HepG2 (cell line): ENCODE measurements around the gene HBA1. TPM values are rescaled to one million over a fixed set of nuclear protein-coding genes. Genes with fewer than 3 reads are reported as not detected.

Experiments used
- ATF7-NPFF ChIP-seq: sonication (generic); formaldehyde crosslinking; IDR thresholded peaks from 2 replicates; pipeline ENCODE4 v1.8.1; 2023; ENCODE audit warnings: mild to moderate bottlenecking, low read depth, missing genetic modification reagents, moderate library complexity
- CCAR2 ChIP-seq: fragments of 200-400 bp; formaldehyde crosslinking; optimal IDR thresholded peaks from 2 replicates; pipeline ENCODE3; 2018; ENCODE audit warnings: low read depth, mild to moderate bottlenecking, low read length, moderate library complexity
- DNMT3B ChIP-seq: conservative IDR thresholded peaks from 2 replicates; pipeline ENCODE4 v1.6.1; 2016; ENCODE audit warnings: missing biosample characterization, control low read depth
- FOXK2 ChIP-seq: fragments of 450-650 bp; IDR thresholded peaks from 2 replicates; pipeline ENCODE4 v1.6.1; 2016
- FOXO4 ChIP-seq: sonication (generic); formaldehyde crosslinking; conservative IDR thresholded peaks from 2 replicates; pipeline ENCODE4 v1.8.1; 2023; ENCODE audit warnings: missing genetic modification reagents
- HES4 ChIP-seq: sonication (generic); formaldehyde crosslinking; IDR thresholded peaks from 2 replicates; pipeline ENCODE4 v1.9.0; 2021; ENCODE audit warnings: mild to moderate bottlenecking, missing genetic modification reagents, borderline replicate concordance
- HHEX ChIP-seq: IDR thresholded peaks from 2 replicates; pipeline ENCODE4 v1.6.1; 2016; ENCODE audit warnings: control low read depth
- PAWR ChIP-seq: sonication (generic); formaldehyde crosslinking; IDR thresholded peaks from 2 replicates; pipeline ENCODE4 v1.4.0; 2020; ENCODE audit warnings: missing genetic modification reagents, mild to moderate bottlenecking, borderline replicate concordance
- ZNF256 ChIP-seq: sonication (generic); formaldehyde crosslinking; conservative IDR thresholded peaks from 2 replicates; pipeline ENCODE4 v1.4.0; 2020; ENCODE audit warnings: missing genetic modification reagents
- ZNF407 ChIP-seq: sonication (generic); formaldehyde crosslinking; IDR thresholded peaks from one replicate; pipeline ENCODE4 v1.5.1; 2020; ENCODE audit warnings: mild to moderate bottlenecking, missing genetic modification reagents; ENCODE audit errors: not compliant biosample characterization
- polyA plus RNA-seq, 8 experiments: library from polyadenylated mRNA; depleted of rRNA in 3 of 8; stranded (reverse) in 7 of 8; unstranded in 1 of 8; fragments of >200 nt; fragmentation: Illumina TruSeq in 4 of 8; extraction: Trizol in 4 of 8; gene quantifications; 2 replicates each; pipeline versions ENCODE4 v1.2.1 to v1.2.3, GENCODE V29; 2011 to 2016; ENCODE audit warnings: low read depth in 4 of 8, missing spikeins in 1 of 8, mixed read lengths in 1 of 8; ENCODE audit not compliant: insufficient read depth in 1 of 8
- total RNA-seq, 5 experiments: library from RNA; depleted of rRNA; stranded (reverse); fragments of >200 nt; fragmentation: Illumina TruSeq; extraction: Trizol; gene quantifications; 2 replicates each; pipeline ENCODE4 v1.2.3, GENCODE V29; 2016; ENCODE audit warnings: low read depth in 1 of 5
- TF ChIP-seq, protein P1 (sequence below): sonication (generic); formaldehyde crosslinking; IDR thresholded peaks from 2 replicates; pipeline ENCODE4 v1.4.0; 2020; ENCODE audit warnings: low read depth, missing genetic modification reagents
- TF ChIP-seq, protein P2 (sequence below): sonication (generic); formaldehyde crosslinking; IDR thresholded peaks from 2 replicates; pipeline ENCODE4 v1.4.0; 2020; ENCODE audit warnings: missing genetic modification reagents

Gene HBA1
- total and polyA plus RNA-seq, 2 of the 13 experiments (the other 11 are each of a cell fraction or from before 2014, with no cell fraction given), result 0.59 TPM; not detected in 1

- peak; percentile 100 for TF ChIP-seq FOXO4 (CRISPR knock-in tag)
- TF ChIP-seq FOXK2, result no peak
- peak; percentile 100 for TF ChIP-seq ATF7-NPFF (CRISPR knock-in tag)
- TF ChIP-seq, protein P1, sequence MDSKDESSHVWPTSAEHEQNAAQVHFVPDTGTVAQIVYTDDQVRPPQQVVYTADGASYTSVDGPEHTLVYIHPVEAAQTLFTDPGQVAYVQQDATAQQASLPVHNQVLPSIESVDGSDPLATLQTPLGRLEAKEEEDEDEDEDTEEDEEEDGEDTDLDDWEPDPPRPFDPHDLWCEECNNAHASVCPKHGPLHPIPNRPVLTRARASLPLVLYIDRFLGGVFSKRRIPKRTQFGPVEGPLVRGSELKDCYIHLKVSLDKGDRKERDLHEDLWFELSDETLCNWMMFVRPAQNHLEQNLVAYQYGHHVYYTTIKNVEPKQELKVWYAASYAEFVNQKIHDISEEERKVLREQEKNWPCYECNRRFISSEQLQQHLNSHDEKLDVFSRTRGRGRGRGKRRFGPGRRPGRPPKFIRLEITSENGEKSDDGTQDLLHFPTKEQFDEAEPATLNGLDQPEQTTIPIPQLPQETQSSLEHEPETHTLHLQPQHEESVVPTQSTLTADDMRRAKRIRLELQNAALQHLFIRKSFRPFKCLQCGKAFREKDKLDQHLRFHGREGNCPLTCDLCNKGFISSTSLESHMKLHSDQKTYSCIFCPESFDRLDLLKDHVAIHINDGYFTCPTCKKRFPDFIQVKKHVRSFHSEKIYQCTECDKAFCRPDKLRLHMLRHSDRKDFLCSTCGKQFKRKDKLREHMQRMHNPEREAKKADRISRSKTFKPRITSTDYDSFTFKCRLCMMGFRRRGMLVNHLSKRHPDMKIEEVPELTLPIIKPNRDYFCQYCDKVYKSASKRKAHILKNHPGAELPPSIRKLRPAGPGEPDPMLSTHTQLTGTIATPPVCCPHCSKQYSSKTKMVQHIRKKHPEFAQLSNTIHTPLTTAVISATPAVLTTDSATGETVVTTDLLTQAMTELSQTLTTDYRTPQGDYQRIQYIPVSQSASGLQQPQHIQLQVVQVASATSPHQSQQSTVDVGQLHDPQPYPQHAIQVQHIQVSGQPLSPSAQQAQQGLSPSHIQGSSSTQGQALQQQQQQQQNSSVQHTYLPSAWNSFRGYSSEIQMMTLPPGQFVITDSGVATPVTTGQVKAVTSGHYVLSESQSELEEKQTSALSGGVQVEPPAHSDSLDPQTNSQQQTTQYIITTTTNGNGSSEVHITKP, result no peak
- peak; percentile 99 for TF ChIP-seq HES4 (CRISPR knock-in tag)
- peak; percentile 99 for TF ChIP-seq ZNF407 (CRISPR knock-in tag)
- peak; percentile 94; the same call in 1 of the 2 replicates for TF ChIP-seq ZNF256 (CRISPR knock-in tag)
- no peak for TF ChIP-seq CCAR2
- TF ChIP-seq PAWR (CRISPR knock-in tag), result peak; percentile 94
- TF ChIP-seq HHEX (CRISPR knock-in tag), result no peak
- TF ChIP-seq, protein P2, sequence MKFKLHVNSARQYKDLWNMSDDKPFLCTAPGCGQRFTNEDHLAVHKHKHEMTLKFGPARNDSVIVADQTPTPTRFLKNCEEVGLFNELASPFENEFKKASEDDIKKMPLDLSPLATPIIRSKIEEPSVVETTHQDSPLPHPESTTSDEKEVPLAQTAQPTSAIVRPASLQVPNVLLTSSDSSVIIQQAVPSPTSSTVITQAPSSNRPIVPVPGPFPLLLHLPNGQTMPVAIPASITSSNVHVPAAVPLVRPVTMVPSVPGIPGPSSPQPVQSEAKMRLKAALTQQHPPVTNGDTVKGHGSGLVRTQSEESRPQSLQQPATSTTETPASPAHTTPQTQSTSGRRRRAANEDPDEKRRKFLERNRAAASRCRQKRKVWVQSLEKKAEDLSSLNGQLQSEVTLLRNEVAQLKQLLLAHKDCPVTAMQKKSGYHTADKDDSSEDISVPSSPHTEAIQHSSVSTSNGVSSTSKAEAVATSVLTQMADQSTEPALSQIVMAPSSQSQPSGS, result peak; percentile 86
- no peak for TF ChIP-seq DNMT3B (CRISPR knock-in tag)
These were observed 4.4 kb downstream of the HBA1 start (continued) for GRCh38 chr16:180681-181564.
